ENCODE data around the gene FDX1.

- TF ChIP-seq, protein P1, sequence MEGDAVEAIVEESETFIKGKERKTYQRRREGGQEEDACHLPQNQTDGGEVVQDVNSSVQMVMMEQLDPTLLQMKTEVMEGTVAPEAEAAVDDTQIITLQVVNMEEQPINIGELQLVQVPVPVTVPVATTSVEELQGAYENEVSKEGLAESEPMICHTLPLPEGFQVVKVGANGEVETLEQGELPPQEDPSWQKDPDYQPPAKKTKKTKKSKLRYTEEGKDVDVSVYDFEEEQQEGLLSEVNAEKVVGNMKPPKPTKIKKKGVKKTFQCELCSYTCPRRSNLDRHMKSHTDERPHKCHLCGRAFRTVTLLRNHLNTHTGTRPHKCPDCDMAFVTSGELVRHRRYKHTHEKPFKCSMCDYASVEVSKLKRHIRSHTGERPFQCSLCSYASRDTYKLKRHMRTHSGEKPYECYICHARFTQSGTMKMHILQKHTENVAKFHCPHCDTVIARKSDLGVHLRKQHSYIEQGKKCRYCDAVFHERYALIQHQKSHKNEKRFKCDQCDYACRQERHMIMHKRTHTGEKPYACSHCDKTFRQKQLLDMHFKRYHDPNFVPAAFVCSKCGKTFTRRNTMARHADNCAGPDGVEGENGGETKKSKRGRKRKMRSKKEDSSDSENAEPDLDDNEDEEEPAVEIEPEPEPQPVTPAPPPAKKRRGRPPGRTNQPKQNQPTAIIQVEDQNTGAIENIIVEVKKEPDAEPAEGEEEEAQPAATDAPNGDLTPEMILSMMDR (IDR thresholded peaks at IDR 0.05), result peak; percentile 17 to 67 (median 54)
- no peak for TF ChIP-seq POLR2AphosphoS5 (IDR thresholded peaks at IDR 0.05)
Measured at GRCh38 chr11:110433393-110434333, 3.9 kb downstream of the FDX1 start.
